Measurements from ENCODE around the gene CRACDL. TPM values are rescaled to one million over a fixed set of nuclear protein-coding genes. Genes with fewer than 3 reads are reported as not detected.
"Not testable (repeated sequence)": the region's sequence is repeated elsewhere in the genome, so short reads cannot be mapped to it uniquely, and the experiment has no call there.

Gene CRACDL
- total RNA-seq, 1 donor from 2014 or later = 0.12 TPM

- Mint-ChIP-seq H3K36me3 (ENCODE audit: low read depth) (no peaks in the 10 kb centered on the region), H3K27ac (no peak overlapping the region), H3K27me3 (peaks cover 28% of the 10 kb centered on the region), H3K9me3 (no peaks in the 10 kb centered on the region), H3K4me1 (peaks cover 20% of the 10 kb centered on the region), H3K4me3 (no peak overlapping the region)
- intact Hi-C loops (cut with micrococcal nuclease) = no loop called here
- no peak for DNase-seq
Observed at GRCh38 chr2:98907966-98908905, 27.8 kb downstream of the CRACDL start.

- Mint-ChIP-seq H3K27me3 (peaks cover 23% of the 10 kb centered on the region), H3K4me1 (peaks cover 20% of the 10 kb centered on the region), H3K36me3 (ENCODE audit: low read depth) (no peaks in the 10 kb centered on the region), H3K9me3 (no peaks in the 10 kb centered on the region), H3K27ac (no peak overlapping the region), H3K4me3 (no peak overlapping the region)
- intact Hi-C loops (cut with micrococcal nuclease) = no loop called here
- DNase-seq = no peak
Observed at GRCh38 chr2:98907385-98907784, 28.6 kb downstream of the CRACDL start.

- Mint-ChIP-seq H3K27me3 (peaks cover 17% of the 10 kb centered on the region), H3K36me3 (ENCODE audit: low read depth) (no peaks in the 10 kb centered on the region), H3K4me1 (peaks cover 5% of the 10 kb centered on the region), H3K9me3 (no peaks in the 10 kb centered on the region), H3K4me3 (no peak overlapping the region), H3K27ac (no peak overlapping the region)
- intact Hi-C loops (cut with micrococcal nuclease) = no loop called here
- no peak for DNase-seq
Observed at GRCh38 chr2:98903767-98904485, 32.1 kb downstream of the CRACDL start.

DNA sequence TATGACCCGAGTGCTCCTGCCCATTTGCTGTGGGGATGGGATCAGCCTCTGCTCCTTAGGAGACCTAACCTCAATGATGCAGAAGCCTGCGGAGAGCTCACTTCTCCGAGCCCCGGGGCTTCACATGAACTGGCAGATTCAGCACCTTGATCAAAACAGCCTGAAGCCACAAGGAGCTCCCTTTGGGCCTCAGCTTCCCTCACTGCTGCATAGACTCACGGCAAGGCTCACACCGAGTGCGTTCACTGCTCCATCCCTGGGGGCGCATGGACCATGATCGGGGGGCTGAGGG is 33.0 kb downstream of the CRACDL start:
- Mint-ChIP-seq H3K4me1 (no peaks in the 10 kb centered on the region), H3K27ac (no peak overlapping the region), H3K9me3 (no peaks in the 10 kb centered on the region), H3K36me3 (ENCODE audit: low read depth) (no peaks in the 10 kb centered on the region), H3K27me3 (peaks cover 10% of the 10 kb centered on the region), H3K4me3 (no peak overlapping the region)
- DNase-seq = no peak
- intact Hi-C loops (cut with micrococcal nuclease) = no loop called here

DNA sequence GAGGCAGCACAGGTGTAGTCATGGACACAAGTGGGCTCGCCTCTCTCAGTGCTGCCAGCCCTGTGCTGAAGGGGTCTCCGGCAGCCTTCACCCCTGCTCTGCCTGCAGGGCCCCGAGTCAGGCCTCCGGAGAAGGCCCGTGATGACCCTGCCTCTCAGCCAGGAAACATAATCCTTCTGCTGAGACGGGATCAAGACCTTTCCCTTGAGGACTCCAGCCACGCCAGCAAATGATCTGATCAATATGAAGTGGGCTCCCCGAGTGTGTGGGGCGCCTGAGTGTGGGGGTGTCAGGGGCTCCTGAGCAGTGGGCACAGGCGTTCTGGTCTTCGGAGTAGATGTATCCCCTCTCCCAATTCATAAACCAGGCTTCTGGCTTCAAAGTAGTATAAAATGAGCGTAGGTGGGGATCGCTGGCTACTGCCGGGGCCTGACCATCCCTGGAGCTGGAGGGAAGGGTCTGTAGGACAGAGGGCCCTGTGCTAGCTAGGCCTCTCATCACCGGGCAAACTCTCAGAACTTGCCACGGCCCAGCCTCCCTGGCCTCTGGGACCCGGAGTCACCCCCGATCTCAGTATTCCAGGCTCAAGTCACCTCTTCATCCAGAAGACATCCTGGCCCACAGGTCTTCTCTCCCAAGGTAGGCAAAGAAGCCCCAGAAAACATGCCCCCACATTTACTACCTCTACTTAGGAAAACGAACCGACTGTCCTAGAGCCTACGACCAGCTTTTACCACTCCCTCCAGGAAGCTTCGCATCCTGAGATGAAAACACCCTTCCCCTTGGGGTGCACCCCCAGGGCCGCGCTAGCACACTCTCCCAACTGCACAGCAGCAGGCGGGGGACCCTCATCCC is 33.6 kb downstream of the CRACDL start:
- Mint-ChIP-seq H3K27ac (no peak overlapping the region), H3K4me1 (no peaks in the 10 kb centered on the region)

DNA sequence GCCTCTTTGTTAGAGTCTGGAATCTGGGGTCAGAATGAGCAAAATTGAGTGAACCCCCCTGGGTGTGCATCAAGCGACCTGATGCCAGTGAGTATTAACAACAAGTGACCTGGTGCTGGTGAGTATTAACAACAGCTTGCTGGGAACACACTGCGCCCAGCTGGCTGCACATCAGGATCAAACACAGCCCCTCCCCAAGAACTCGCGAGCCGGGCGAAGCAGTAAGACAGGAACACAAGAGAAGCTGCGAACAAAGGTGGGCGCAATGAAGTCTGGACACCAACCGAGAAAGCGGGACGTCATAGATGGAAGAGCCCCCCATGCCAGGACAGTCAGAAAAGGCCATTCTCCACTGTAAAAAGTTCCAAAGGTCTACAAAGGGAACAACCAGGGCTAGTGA is 34.3 kb downstream of the CRACDL start:
- Mint-ChIP-seq H3K9me3 (no peaks in the 10 kb centered on the region), H3K27ac (no peak overlapping the region), H3K4me3 (no peak overlapping the region), H3K27me3 (peaks cover 4% of the 10 kb centered on the region), H3K36me3 (ENCODE audit: low read depth) (no peaks in the 10 kb centered on the region), H3K4me1 (no peaks in the 10 kb centered on the region)
- DNase-seq = no peak
- intact Hi-C loops (cut with micrococcal nuclease) = no loop called here

More for the DNA sequence above, 33.6 kb downstream of the CRACDL start:
- Mint-ChIP-seq H3K9me3 (no peaks in the 10 kb centered on the region), H3K27me3 (peaks cover 8% of the 10 kb centered on the region), H3K4me3 (no peak overlapping the region), H3K36me3 (ENCODE audit: low read depth) (no peaks in the 10 kb centered on the region)
- DNase-seq = no peak
- intact Hi-C loops (cut with micrococcal nuclease) = no loop called here

- Mint-ChIP-seq H3K27ac (no peak overlapping the region), H3K36me3 (ENCODE audit: low read depth) (no peaks in the 10 kb centered on the region), H3K4me1 (no peaks in the 10 kb centered on the region), H3K27me3 (peaks cover 4% of the 10 kb centered on the region), H3K9me3 (no peaks in the 10 kb centered on the region), H3K4me3 (no peak overlapping the region)
- intact Hi-C loops (cut with micrococcal nuclease) = no loop called here
- no peak for DNase-seq
Observed at GRCh38 chr2:98901291-98901690, 34.7 kb downstream of the CRACDL start.

GRCh38 chr2:98900721-98901120 is 35.3 kb downstream of the CRACDL start:
- Mint-ChIP-seq H3K4me3 (no peak overlapping the region), H3K36me3 (ENCODE audit: low read depth) (no peaks in the 10 kb centered on the region), H3K27ac (no peak overlapping the region), H3K27me3 (peaks cover 6% of the 10 kb centered on the region), H3K9me3 (no peaks in the 10 kb centered on the region), H3K4me1 (no peaks in the 10 kb centered on the region)
- intact Hi-C loops (cut with micrococcal nuclease) = no loop called here
- DNase-seq = no peak

DNA sequence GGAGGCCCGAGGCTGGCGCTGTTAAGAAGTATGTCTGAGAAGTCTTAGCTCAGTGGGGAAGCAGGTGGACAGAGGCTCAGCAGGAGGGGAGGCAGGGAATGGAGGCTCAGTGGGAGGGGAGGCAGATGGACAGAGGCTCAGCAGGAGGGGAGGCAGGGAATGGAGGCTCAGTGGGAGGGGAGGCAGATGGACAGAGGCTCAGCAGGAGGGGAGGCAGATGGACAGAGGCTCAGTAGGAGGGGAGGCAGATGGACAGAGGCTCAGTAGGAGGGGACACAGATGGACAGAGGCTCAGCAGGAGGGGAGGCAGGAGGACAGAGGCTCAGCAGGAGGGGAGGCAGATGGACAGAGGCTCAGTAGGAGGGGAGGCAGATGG is 36.3 kb downstream of the CRACDL start:
- H3K9me3 Mint-ChIP-seq; H3K4me3 Mint-ChIP-seq; DNase-seq; intact Hi-C loops (cut with micrococcal nuclease); H3K36me3 Mint-ChIP-seq (ENCODE audit: low read depth); H3K27ac Mint-ChIP-seq; H3K4me1 Mint-ChIP-seq: not testable (repeated sequence)
- H3K27me3 Mint-ChIP-seq = peaks cover 10% of the 10 kb centered on the region

DNA sequence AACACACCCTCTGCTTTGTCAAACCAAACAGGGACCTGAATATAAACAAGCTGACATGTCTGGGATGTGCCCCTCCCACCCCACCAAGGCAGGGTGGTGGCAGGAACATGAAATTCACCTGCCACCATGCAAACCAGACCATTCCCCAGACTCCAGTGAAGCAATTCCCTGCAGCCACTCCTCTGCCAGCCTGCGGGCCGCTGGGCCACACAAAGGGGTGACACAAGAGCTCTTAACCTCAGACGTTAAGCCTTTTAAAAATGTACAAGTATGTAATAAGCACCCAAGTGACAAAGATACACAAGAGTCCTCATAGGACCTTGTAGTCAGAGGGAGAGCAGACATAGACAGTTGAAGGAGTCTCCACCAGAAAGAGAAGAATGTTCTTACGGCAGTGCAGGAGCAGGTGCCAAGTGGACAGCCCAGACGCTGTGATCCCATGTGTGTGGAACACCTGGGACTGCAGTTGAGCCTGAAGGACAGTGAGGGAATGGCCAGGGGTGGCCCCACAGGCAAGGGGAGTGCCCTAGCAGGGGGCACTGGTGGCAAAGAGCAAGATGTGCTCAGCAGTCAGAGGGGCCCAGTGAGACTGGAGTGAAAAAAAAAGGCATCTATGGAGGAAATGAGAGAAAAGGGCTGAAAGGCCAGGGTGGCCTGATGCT is 36.9 kb downstream of the CRACDL start:
- H3K9me3 Mint-ChIP-seq = no peaks in the 10 kb centered on the region
- H3K4me3 Mint-ChIP-seq = no peak overlapping the region
- H3K4me1 Mint-ChIP-seq = no peaks in the 10 kb centered on the region
- peaks cover 10% of the 10 kb centered on the region for H3K27me3 Mint-ChIP-seq
- intact Hi-C loops (cut with micrococcal nuclease) = no loop called here
- H3K36me3 Mint-ChIP-seq (ENCODE audit: low read depth) = no peaks in the 10 kb centered on the region
- no peak for DNase-seq
- H3K27ac Mint-ChIP-seq = no peak overlapping the region

- Mint-ChIP-seq H3K27me3 (peaks cover 10% of the 10 kb centered on the region), H3K4me3 (no peak overlapping the region), H3K36me3 (ENCODE audit: low read depth) (no peaks in the 10 kb centered on the region), H3K4me1 (no peaks in the 10 kb centered on the region), H3K9me3 (no peaks in the 10 kb centered on the region), H3K27ac (no peak overlapping the region)
- intact Hi-C loops (cut with micrococcal nuclease) = no loop called here
- DNase-seq = no peak
Observed at GRCh38 chr2:98898423-98898841, 37.6 kb downstream of the CRACDL start.

- no peak overlapping the region for H3K27ac Mint-ChIP-seq
- no peaks in the 10 kb centered on the region for H3K36me3 Mint-ChIP-seq (ENCODE audit: low read depth)
- H3K9me3 Mint-ChIP-seq = no peaks in the 10 kb centered on the region
- peaks cover 13% of the 10 kb centered on the region for H3K27me3 Mint-ChIP-seq
- intact Hi-C loops (cut with micrococcal nuclease) = no loop called here
- H3K4me3 Mint-ChIP-seq = no peak overlapping the region
- H3K4me1 Mint-ChIP-seq = no peaks in the 10 kb centered on the region
- DNase-seq = no peak
Observed at GRCh38 chr2:98897746-98898145, 38.3 kb downstream of the CRACDL start.

GRCh38 chr2:98896944-98897343 is 39.1 kb downstream of the CRACDL start:
- Mint-ChIP-seq H3K4me3 (no peak overlapping the region), H3K27ac (no peak overlapping the region), H3K9me3 (no peaks in the 10 kb centered on the region), H3K36me3 (ENCODE audit: low read depth) (no peaks in the 10 kb centered on the region), H3K4me1 (no peaks in the 10 kb centered on the region), H3K27me3 (peaks cover 13% of the 10 kb centered on the region)
- intact Hi-C loops (cut with micrococcal nuclease) = no loop called here
- DNase-seq = no peak
